ENCODE results near the gene NTSR2.

NTSR2 gene

DNA sequence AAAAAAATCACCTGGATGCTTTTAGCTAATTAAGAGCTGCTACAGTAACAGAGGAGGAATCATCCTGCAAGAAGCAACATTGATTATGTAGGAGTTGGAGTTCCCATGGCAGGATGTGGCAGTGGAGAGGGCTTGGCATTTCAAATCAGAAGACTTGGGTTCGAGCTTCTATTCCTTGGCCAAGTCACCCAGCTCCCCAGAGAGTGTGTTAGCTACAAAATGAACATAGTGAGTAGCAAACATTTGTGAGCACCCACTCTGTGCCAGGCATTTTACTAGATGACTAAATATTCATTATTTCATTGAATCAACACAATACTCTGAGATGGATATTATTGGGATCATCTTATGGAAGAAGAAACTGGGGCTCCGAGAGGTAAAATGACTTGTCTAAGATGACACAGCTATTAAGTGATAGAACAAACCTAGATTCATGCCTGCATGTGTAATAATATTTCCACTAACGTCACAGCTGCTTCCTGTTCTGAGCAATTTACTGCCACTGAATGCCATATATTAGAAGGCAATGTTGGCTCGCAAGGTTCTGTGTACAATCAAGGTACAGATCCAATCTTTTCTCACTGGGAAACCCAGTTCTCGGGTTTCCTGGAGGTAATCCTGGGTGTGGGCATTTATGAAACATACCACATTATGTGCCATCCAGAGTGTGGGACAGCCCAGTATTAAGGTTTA is 18.0 kb downstream of the NTSR2 start:
- Histone ChIP-seq H3K4me1 (ENCODE audit: control insufficient read depth in 2 of 2, insufficient read depth in 1 of 2, low read depth in 1 of 2, low read length in 2 of 2) (no peaks in the 10 kb centered on the region), H2BK15ac (ENCODE audit: low read length) (no peak overlapping the region), H3K27me3 (ENCODE audit: control insufficient read depth in 3 of 3, insufficient read depth in 3 of 3, low read depth in 1 of 3, low read length in 3 of 3) (no peaks in the 10 kb centered on the region), H3K9ac (ENCODE audit: low read depth, low read length, poor library complexity) (no peak overlapping the region), H2BK120ac (ENCODE audit: low read depth, low read length) (no peak overlapping the region), H3K27ac (replicated peaks; ENCODE audit: low read length) (no peak overlapping the region), H3K23ac (ENCODE audit: low read depth, low read length, poor library complexity) (no peak overlapping the region), H3K36me3 (replicated peaks in 1 of 2; ENCODE audit: control insufficient read depth in 2 of 2, insufficient read depth in 2 of 2, low read length in 2 of 2) (peaks cover 0 to 13% of the 10 kb centered on the region in 2 donors), H3K9me3 (replicated peaks in 1 of 2; ENCODE audit: control insufficient read depth in 2 of 2, insufficient read depth in 1 of 2, low read depth in 1 of 2, low read length in 2 of 2) (peaks cover 0 to under 1% of the 10 kb centered on the region in 2 donors), H3K4me3 (ENCODE audit: low read length in 2 of 2) (no peak overlapping the region), H3K4me2 (ENCODE audit: insufficient read depth, low read length, poor library complexity, severe bottlenecking) (no peak overlapping the region), H3K79me1 (ENCODE audit: low read depth, low read length) (no peaks in the 10 kb centered on the region), H2BK12ac (ENCODE audit: low read length) (no peak overlapping the region), H3K4ac (ENCODE audit: low read length) (no peak overlapping the region), H3K14ac (ENCODE audit: low read length) (no peak overlapping the region), H3K18ac (ENCODE audit: low read length) (no peak overlapping the region), H2AFZ (ENCODE audit: low read length) (no peak overlapping the region), H4K8ac (ENCODE audit: low read depth, low read length) (no peak overlapping the region), H4K91ac (ENCODE audit: low read depth, low read length, poor library complexity) (no peak overlapping the region), H2BK5ac (ENCODE audit: low read length) (no peak overlapping the region), H2AK5ac (ENCODE audit: low read depth, low read length) (no peak overlapping the region)
- no peak for DNase-seq (ENCODE audit: low spot score)
- no CpG with 5 or more reads among the region's 5 CpGs for WGBS, 2 donors (ENCODE audit: extremely low coverage in 2 of 2, insufficient read length in 2 of 2, insufficient replicate concordance in 1 of 2)

DNA sequence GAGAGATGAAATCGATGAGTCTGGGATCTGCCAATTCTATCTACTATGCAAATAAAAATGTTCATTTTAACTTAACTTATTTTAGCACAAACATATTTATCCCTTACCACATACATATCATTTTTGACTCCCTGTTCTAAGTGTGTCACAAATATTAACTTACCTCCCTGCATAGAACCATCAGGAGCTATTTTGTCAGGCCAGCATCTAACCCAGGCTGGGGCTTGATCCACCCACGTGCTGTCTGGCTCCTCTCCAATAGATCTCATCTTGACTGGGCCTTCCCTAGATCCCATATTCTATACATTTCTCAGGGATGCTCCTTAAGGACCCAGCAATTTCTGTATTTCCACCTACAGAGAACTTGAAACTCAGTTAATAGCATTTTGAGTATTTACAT is 20.9 kb downstream of the NTSR2 start:
- Histone ChIP-seq H2BK12ac (ENCODE audit: low read length) (no peak overlapping the region), H3K4me1 (ENCODE audit: control insufficient read depth in 2 of 2, insufficient read depth in 1 of 2, low read depth in 1 of 2, low read length in 2 of 2) (no peaks in the 10 kb centered on the region), H3K27ac (replicated peaks; ENCODE audit: low read length) (no peak overlapping the region), H3K18ac (ENCODE audit: low read length) (no peak overlapping the region), H3K23ac (ENCODE audit: low read depth, low read length, poor library complexity) (no peak overlapping the region), H2BK15ac (ENCODE audit: low read length) (no peak overlapping the region), H2BK120ac (ENCODE audit: low read depth, low read length) (no peak overlapping the region), H3K79me1 (ENCODE audit: low read depth, low read length) (no peaks in the 10 kb centered on the region), H2AK5ac (ENCODE audit: low read depth, low read length) (no peak overlapping the region), H3K4ac (ENCODE audit: low read length) (no peak overlapping the region), H3K36me3 (replicated peaks in 1 of 2; ENCODE audit: control insufficient read depth in 2 of 2, insufficient read depth in 2 of 2, low read length in 2 of 2) (peaks cover 0 to 41% of the 10 kb centered on the region in 2 donors), H2AFZ (ENCODE audit: low read length) (no peak overlapping the region), H3K9me3 (replicated peaks in 1 of 2; ENCODE audit: control insufficient read depth in 2 of 2, insufficient read depth in 1 of 2, low read depth in 1 of 2, low read length in 2 of 2) (no peaks in the 10 kb centered on the region), H3K4me3 (ENCODE audit: low read length in 2 of 2) (no peak overlapping the region), H3K4me2 (ENCODE audit: insufficient read depth, low read length, poor library complexity, severe bottlenecking) (no peak overlapping the region), H4K91ac (ENCODE audit: low read depth, low read length, poor library complexity) (no peak overlapping the region), H2BK5ac (ENCODE audit: low read length) (no peak overlapping the region), H3K27me3 (ENCODE audit: control insufficient read depth in 3 of 3, insufficient read depth in 3 of 3, low read depth in 1 of 3, low read length in 3 of 3) (no peaks in the 10 kb centered on the region), H4K8ac (ENCODE audit: low read depth, low read length) (no peak overlapping the region), H3K14ac (ENCODE audit: low read length) (no peak overlapping the region), H3K9ac (ENCODE audit: low read depth, low read length, poor library complexity) (no peak overlapping the region)
- no peak for DNase-seq (ENCODE audit: low spot score)
- no CpG with 5 or more reads among the region's 2 CpGs for WGBS, 2 donors (ENCODE audit: extremely low coverage in 2 of 2, insufficient read length in 2 of 2, insufficient replicate concordance in 1 of 2)

DNA sequence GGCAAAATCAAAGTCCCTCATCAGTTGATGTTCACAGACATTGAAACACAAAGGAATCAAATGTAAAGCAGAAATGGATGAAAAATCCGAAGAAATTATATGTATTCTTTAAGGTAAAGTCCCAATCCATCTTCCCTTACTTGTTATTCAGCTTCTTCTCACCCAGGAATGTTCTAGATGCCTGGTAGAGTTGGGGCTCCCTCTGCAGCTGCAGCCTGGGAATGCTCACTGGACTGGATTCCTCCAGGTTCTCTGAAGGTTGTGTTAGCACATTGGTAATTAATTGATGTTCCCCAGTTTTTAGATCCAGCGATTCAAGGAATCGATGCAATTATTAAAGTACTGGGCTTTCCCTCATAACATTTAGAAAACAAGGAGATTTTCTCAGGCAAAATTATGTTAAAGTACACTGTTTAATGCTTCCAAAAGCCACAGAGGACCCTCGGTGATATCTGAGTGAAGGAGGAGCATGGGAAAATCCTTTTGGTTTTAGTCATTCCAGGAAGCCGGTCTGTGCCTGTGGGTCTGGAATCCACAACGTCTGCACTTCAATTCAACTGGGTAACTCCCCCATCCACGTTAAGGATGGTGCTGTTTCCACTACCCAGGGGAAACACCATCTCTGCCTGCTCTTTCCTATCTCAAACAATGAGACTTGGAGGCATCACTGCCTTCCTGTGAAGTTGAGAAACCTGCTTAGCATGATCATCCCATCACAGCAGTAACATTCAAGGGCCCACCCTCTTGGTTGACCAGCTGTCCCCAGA is 22.0 kb downstream of the NTSR2 start:
- no peak overlapping the region for H2BK12ac ChIP-seq (ENCODE audit: low read length)
- no peaks in the 10 kb centered on the region for H3K27me3 ChIP-seq (ENCODE audit: control insufficient read depth in 3 of 3, insufficient read depth in 3 of 3, low read depth in 1 of 3, low read length in 3 of 3)
- no peaks in the 10 kb centered on the region for H3K9me3 ChIP-seq (replicated peaks in 1 of 2; ENCODE audit: control insufficient read depth in 2 of 2, insufficient read depth in 1 of 2, low read depth in 1 of 2, low read length in 2 of 2)
- no peak overlapping the region for H2AK5ac ChIP-seq (ENCODE audit: low read depth, low read length)
- H3K27ac ChIP-seq (replicated peaks; ENCODE audit: low read length), result no peak overlapping the region
- H3K79me1 ChIP-seq (ENCODE audit: low read depth, low read length), result no peaks in the 10 kb centered on the region
- no peak overlapping the region for H2BK5ac ChIP-seq (ENCODE audit: low read length)
- no peak for DNase-seq (ENCODE audit: low spot score)
- H3K9ac ChIP-seq (ENCODE audit: low read depth, low read length, poor library complexity), result no peak overlapping the region
- H2BK120ac ChIP-seq (ENCODE audit: low read depth, low read length), result no peak overlapping the region
- no peak overlapping the region for H3K4me2 ChIP-seq (ENCODE audit: insufficient read depth, low read length, poor library complexity, severe bottlenecking)
- H3K4me3 ChIP-seq (ENCODE audit: low read length in 2 of 2), result no peak overlapping the region
- no peak overlapping the region for H2AFZ ChIP-seq (ENCODE audit: low read length)
- WGBS, 2 donors (ENCODE audit: extremely low coverage in 2 of 2, insufficient read length in 2 of 2, insufficient replicate concordance in 1 of 2), result no CpG with 5 or more reads among the region's 7 CpGs
- H3K23ac ChIP-seq (ENCODE audit: low read depth, low read length, poor library complexity), result no peak overlapping the region
- H4K8ac ChIP-seq (ENCODE audit: low read depth, low read length), result no peak overlapping the region
- no peak overlapping the region for H4K91ac ChIP-seq (ENCODE audit: low read depth, low read length, poor library complexity)
- H2BK15ac ChIP-seq (ENCODE audit: low read length), result no peak overlapping the region
- H3K4ac ChIP-seq (ENCODE audit: low read length), result no peak overlapping the region
- no peaks in the 10 kb centered on the region for H3K4me1 ChIP-seq (ENCODE audit: control insufficient read depth in 2 of 2, insufficient read depth in 1 of 2, low read depth in 1 of 2, low read length in 2 of 2)
- no peak overlapping the region for H3K18ac ChIP-seq (ENCODE audit: low read length)
- H3K14ac ChIP-seq (ENCODE audit: low read length), result no peak overlapping the region
- peaks cover 4 to 51% of the 10 kb centered on the region in 2 donors for H3K36me3 ChIP-seq (replicated peaks in 1 of 2; ENCODE audit: control insufficient read depth in 2 of 2, insufficient read depth in 2 of 2, low read length in 2 of 2)

DNA sequence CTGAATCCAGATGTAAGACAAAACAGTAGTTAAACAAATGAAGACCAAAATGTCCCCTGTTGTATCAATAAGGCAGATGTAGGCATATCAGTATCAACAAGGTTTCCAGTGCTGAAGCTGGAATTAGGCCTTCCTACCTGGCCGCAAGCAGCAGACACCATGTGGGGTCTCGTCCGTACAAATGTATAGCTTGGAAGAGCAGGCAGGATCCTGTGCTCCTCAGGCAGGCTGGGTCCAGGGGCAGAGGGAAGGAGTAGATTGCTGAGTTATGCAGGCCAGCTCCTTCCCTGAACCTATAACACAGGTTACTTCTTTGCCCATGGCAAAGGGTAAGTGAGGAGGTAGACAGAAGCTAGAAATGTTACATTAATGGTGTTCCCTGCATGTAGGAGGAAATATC is 23.5 kb downstream of the NTSR2 start:
- Histone ChIP-seq H3K4me2 (ENCODE audit: insufficient read depth, low read length, poor library complexity, severe bottlenecking) (no peak overlapping the region), H3K4me3 (ENCODE audit: low read length in 2 of 2) (no peak overlapping the region), H2BK5ac (ENCODE audit: low read length) (no peak overlapping the region), H3K4ac (ENCODE audit: low read length) (no peak overlapping the region), H3K36me3 (replicated peaks in 1 of 2; ENCODE audit: control insufficient read depth in 2 of 2, insufficient read depth in 2 of 2, low read length in 2 of 2) (peaks cover 6 to 66% of the 10 kb centered on the region in 2 donors), H3K79me1 (ENCODE audit: low read depth, low read length) (no peaks in the 10 kb centered on the region), H4K91ac (ENCODE audit: low read depth, low read length, poor library complexity) (no peak overlapping the region), H2AK5ac (ENCODE audit: low read depth, low read length) (no peak overlapping the region), H3K9ac (ENCODE audit: low read depth, low read length, poor library complexity) (no peak overlapping the region), H3K23ac (ENCODE audit: low read depth, low read length, poor library complexity) (no peak overlapping the region), H2BK15ac (ENCODE audit: low read length) (no peak overlapping the region), H3K18ac (ENCODE audit: low read length) (no peak overlapping the region), H4K8ac (ENCODE audit: low read depth, low read length) (no peak overlapping the region), H3K14ac (ENCODE audit: low read length) (no peak overlapping the region), H2BK12ac (ENCODE audit: low read length) (no peak overlapping the region), H2BK120ac (ENCODE audit: low read depth, low read length) (no peak overlapping the region), H3K4me1 (ENCODE audit: control insufficient read depth in 2 of 2, insufficient read depth in 1 of 2, low read depth in 1 of 2, low read length in 2 of 2) (no peaks in the 10 kb centered on the region), H3K27me3 (ENCODE audit: control insufficient read depth in 3 of 3, insufficient read depth in 3 of 3, low read depth in 1 of 3, low read length in 3 of 3) (no peaks in the 10 kb centered on the region), H3K27ac (replicated peaks; ENCODE audit: low read length) (no peak overlapping the region), H2AFZ (ENCODE audit: low read length) (no peak overlapping the region), H3K9me3 (replicated peaks in 1 of 2; ENCODE audit: control insufficient read depth in 2 of 2, insufficient read depth in 1 of 2, low read depth in 1 of 2, low read length in 2 of 2) (no peaks in the 10 kb centered on the region)
- WGBS, 2 donors (ENCODE audit: extremely low coverage in 2 of 2, insufficient read length in 2 of 2, insufficient replicate concordance in 1 of 2), result no CpG with 5 or more reads among the region's 3 CpGs
- DNase-seq (ENCODE audit: low spot score), result no peak

Measured in neuronal stem cell (in vitro differentiated cells).